Measurements from ENCODE around the gene PARD3B.

The PARD3B gene

GRCh38 chr2:205237524-205237923 is 692.2 kb downstream of the PARD3B start:
- TF ChIP-seq EZH2 (optimal IDR thresholded peaks at IDR 0.05; ENCODE audit: low read depth, low read length) (no peak), CTCF (IDR thresholded peaks at IDR 0.05; ENCODE audit: low read length) (no peak), EZH2phosphoT487 (IDR thresholded peaks at IDR 0.05; ENCODE audit: low read length) (no peak)
- Histone ChIP-seq H3K27ac (ENCODE audit: low read length) (no peak overlapping the region), H3K4me3 (ENCODE audit: low read length) (no peak overlapping the region), H3K4me2 (ENCODE audit: low read depth, low read length) (no peak overlapping the region), H3K79me2 (ENCODE audit: low read length) (no peaks in the 10 kb centered on the region), H3K9me2 (replicated peaks; ENCODE audit: insufficient read depth, low read length) (no peaks in the 10 kb centered on the region), H2AFZ (ENCODE audit: low read length) (no peak overlapping the region), H4K20me1 (ENCODE audit: insufficient read depth, low read length) (no peaks in the 10 kb centered on the region), H3F3A (ENCODE audit: insufficient read depth, low read length) (no peaks in the 10 kb centered on the region), H3K36me3 (replicated peaks; ENCODE audit: insufficient read depth, low read length) (no peaks in the 10 kb centered on the region), H3K9ac (ENCODE audit: low read length) (no peak overlapping the region), H3K4me1 (ENCODE audit: low read length) (no peaks in the 10 kb centered on the region), H3K9me3 (replicated peaks; ENCODE audit: insufficient read depth, low read length) (no peaks in the 10 kb centered on the region), H3K27me3 (replicated peaks; ENCODE audit: insufficient read depth, low read length) (no peaks in the 10 kb centered on the region)
- DNase-seq = no peak

DNA sequence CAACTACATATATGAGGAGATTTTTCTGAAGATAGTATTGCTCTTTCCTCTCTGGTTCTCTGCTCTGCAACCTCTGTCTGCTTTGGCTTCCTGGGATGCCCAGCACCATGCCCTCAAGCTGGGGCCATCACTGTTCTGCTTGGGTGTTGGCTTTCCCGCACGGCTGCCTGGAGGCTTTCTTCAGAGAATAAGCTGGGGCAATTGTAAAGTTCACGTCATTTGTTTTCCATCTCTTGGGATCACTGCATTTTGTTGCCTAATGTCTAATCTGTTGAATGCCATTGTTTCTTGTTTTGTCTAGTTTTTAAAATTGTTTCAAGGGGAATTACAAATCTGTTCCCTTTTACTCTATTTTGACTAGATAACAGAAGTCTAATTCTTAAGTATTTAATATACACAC is 699.7 kb downstream of the PARD3B start:
- no peak overlapping the region for H3K4me2 ChIP-seq (ENCODE audit: low read depth, low read length)
- no peaks in the 10 kb centered on the region for H3F3A ChIP-seq (ENCODE audit: insufficient read depth, low read length)
- no peak overlapping the region for H3K27ac ChIP-seq (ENCODE audit: low read length)
- H3K9me2 ChIP-seq (replicated peaks; ENCODE audit: insufficient read depth, low read length) = no peaks in the 10 kb centered on the region
- H3K9me3 ChIP-seq (replicated peaks; ENCODE audit: insufficient read depth, low read length) = no peaks in the 10 kb centered on the region
- TF ChIP-seq CTCF (IDR thresholded peaks at IDR 0.05; ENCODE audit: low read length) (no peak), EZH2 (optimal IDR thresholded peaks at IDR 0.05; ENCODE audit: low read depth, low read length) (no peak), EZH2phosphoT487 (IDR thresholded peaks at IDR 0.05; ENCODE audit: low read length) (no peak)
- no peaks in the 10 kb centered on the region for H3K4me1 ChIP-seq (ENCODE audit: low read length)
- H3K36me3 ChIP-seq (replicated peaks; ENCODE audit: insufficient read depth, low read length) = no peaks in the 10 kb centered on the region
- H3K79me2 ChIP-seq (ENCODE audit: low read length) = no peaks in the 10 kb centered on the region
- H3K4me3 ChIP-seq (ENCODE audit: low read length) = no peak overlapping the region
- DNase-seq = no peak
- no peak overlapping the region for H3K9ac ChIP-seq (ENCODE audit: low read length)
- no peaks in the 10 kb centered on the region for H3K27me3 ChIP-seq (replicated peaks; ENCODE audit: insufficient read depth, low read length)
- H2AFZ ChIP-seq (ENCODE audit: low read length) = no peak overlapping the region
- no peaks in the 10 kb centered on the region for H4K20me1 ChIP-seq (ENCODE audit: insufficient read depth, low read length)

DNA sequence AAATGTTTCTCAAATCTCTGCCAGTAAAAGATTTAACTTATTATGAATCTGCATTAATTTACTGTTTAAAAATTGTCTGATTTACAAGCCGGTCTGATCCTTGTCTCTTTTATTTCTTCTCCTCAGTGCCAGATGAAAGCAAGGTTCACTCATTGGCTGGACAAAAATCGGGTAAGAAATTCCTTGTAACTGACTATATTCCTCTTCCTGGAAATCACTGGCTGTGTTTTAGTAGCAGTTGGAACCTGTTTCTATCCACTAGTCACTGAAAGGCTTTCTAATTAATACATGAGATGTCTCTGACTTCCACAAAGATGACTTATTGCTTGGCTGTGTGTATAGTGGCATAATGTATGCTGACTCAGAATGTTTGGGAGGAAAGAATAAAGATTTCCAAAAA is 700.4 kb downstream of the PARD3B start:
- H3K9me3 ChIP-seq (replicated peaks; ENCODE audit: insufficient read depth, low read length) = no peaks in the 10 kb centered on the region
- H3K27ac ChIP-seq (ENCODE audit: low read length) = no peak overlapping the region
- no peak overlapping the region for H3K9ac ChIP-seq (ENCODE audit: low read length)
- H3K27me3 ChIP-seq (replicated peaks; ENCODE audit: insufficient read depth, low read length) = no peaks in the 10 kb centered on the region
- no peak for DNase-seq
- no peaks in the 10 kb centered on the region for H3K36me3 ChIP-seq (replicated peaks; ENCODE audit: insufficient read depth, low read length)
- H3K9me2 ChIP-seq (replicated peaks; ENCODE audit: insufficient read depth, low read length) = no peaks in the 10 kb centered on the region
- H2AFZ ChIP-seq (ENCODE audit: low read length) = no peak overlapping the region
- H4K20me1 ChIP-seq (ENCODE audit: insufficient read depth, low read length) = no peaks in the 10 kb centered on the region
- TF ChIP-seq EZH2phosphoT487 (IDR thresholded peaks at IDR 0.05; ENCODE audit: low read length) = no peak
- TF ChIP-seq CTCF (IDR thresholded peaks at IDR 0.05; ENCODE audit: low read length) = no peak
- TF ChIP-seq EZH2 (optimal IDR thresholded peaks at IDR 0.05; ENCODE audit: low read depth, low read length) = no peak
- H3K4me2 ChIP-seq (ENCODE audit: low read depth, low read length) = no peak overlapping the region
- H3F3A ChIP-seq (ENCODE audit: insufficient read depth, low read length) = no peaks in the 10 kb centered on the region
- H3K79me2 ChIP-seq (ENCODE audit: low read length) = no peaks in the 10 kb centered on the region
- H3K4me3 ChIP-seq (ENCODE audit: low read length) = no peak overlapping the region
- no peaks in the 10 kb centered on the region for H3K4me1 ChIP-seq (ENCODE audit: low read length)

Data from MM.1S (cell line).